Stomach smooth muscle (tissue), 2 donors: ENCODE results near the gene PRKACB.

Experiments used
- H3K27ac ChIP-seq: one replicate; pipeline ENCODE4 v1.7.0; 2013; ENCODE audit warnings: mild to moderate bottlenecking, low read length, inconsistent platforms
- H3K27me3 ChIP-seq, 2 donors: one replicate each; pipeline ENCODE4 v1.7.0; 2013; ENCODE audit warnings: low read length in 2 of 2; ENCODE audit not compliant: insufficient read depth in 2 of 2, control insufficient read depth in 1 of 2
- H3K36me3 ChIP-seq, 2 donors: one replicate each; pipeline ENCODE4 v1.7.0; 2013; ENCODE audit warnings: low read length in 2 of 2; ENCODE audit not compliant: control insufficient read depth in 2 of 2, insufficient read depth in 2 of 2
- H3K4me1 ChIP-seq: one replicate; pipeline ENCODE4 v1.7.0; 2013; ENCODE audit warnings: low read length; ENCODE audit not compliant: control insufficient read depth, insufficient read depth
- H3K4me3 ChIP-seq, 2 donors: one replicate each; pipeline ENCODE4 v1.7.0; 2013; ENCODE audit warnings: low read length in 2 of 2
- H3K9ac ChIP-seq, 2 donors: one replicate each; pipeline ENCODE4 v1.7.0; 2013; ENCODE audit warnings: low read length in 2 of 2, mild to moderate bottlenecking in 1 of 2
- H3K9me3 ChIP-seq, 2 donors: one replicate each; pipeline ENCODE4 v1.7.0; 2013; ENCODE audit warnings: low read length in 2 of 2; ENCODE audit not compliant: control insufficient read depth in 2 of 2
- donor health status: healthy.
- donor health status: Pancreatic carcinoma.

Gene PRKACB

DNA sequence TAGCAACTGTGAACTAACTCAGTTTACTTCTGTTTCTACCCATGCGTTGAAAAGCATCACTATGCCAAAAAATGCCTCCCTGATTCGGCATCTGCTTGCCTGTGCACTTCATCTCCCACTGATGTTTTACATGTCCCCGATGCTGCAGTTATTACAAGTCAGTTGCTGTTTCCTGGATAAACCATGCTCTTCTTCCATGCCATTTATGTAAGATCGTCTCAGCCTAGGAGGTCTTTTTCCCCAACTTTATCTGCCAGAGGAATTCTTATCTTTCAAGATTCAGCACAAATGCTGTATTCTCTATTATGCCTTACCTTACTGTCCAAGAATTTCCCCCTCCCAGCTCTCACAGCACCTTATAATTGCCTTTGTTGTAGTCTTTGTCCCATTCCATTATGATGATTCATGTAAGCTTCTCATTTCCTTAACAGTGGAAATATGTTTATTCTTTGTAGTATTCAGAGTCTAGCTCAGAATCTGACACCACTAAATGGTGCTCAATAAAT is 30.0 kb downstream of the PRKACB start:
- Histone ChIP-seq H3K36me3 (no peaks in the 10 kb centered on the region), H3K4me1 (no peaks in the 10 kb centered on the region), H3K27me3 (no peaks in the 10 kb centered on the region), H3K9ac (no peak overlapping the region), H3K27ac (no peak overlapping the region), H3K9me3 (no peaks in the 10 kb centered on the region), H3K4me3 (no peak overlapping the region)

DNA sequence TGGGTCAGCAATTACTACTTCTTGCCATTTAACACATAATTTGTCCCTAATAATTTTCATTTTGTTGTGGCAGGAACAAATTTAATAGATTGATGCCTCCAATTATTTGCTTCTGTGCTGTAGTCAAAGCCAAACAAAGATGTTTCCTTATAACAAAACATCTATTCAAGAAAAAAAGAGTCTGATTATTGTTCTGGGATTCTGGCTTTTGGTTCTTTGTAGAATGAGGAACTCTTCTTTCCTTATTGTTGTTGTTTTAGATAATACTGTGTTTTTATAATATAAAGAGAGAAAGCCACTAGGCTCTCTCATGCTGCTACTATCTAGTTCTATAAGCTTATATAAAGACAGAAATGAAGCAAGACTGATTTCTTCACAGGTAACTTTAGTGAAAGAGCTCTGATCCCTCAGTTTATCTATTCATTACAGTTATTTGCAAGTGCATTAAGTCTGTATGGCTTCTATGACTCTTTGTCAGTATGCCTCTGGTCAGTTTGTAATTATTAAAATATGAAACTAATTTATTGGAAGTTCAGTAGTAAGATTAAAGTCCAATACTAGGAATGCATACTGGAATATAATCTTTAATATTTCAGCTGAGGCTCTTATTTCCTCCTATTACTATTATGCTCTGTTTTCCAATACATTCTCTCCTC is 37.4 kb downstream of the PRKACB start:
- Histone ChIP-seq H3K27ac (no peak overlapping the region), H3K9me3 (no peaks in the 10 kb centered on the region), H3K27me3 (no peaks in the 10 kb centered on the region), H3K4me1 (no peaks in the 10 kb centered on the region), H3K4me3 (no peak overlapping the region), H3K9ac (no peak overlapping the region), H3K36me3 (peaks cover 0 to 4% of the 10 kb centered on the region in 2 donors)

DNA sequence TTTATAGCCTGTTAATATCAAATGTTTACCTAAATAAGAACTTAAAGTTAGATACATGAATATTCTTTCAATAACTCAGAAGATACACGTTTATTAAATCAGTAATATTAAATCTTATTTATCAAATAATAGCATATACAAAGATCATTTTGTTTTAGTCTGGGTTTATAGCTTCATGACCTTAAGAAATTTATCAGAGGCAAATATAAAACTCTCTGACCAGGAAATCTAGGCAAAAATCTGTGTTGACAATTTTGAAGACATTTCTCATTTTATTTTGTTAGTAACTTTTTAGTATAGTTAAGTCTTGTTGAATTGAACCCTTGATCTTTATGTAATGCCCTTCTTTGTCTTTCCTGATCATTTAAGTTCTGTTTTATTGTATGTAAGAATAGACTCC is 46.4 kb downstream of the PRKACB start:
- H3K36me3 ChIP-seq: peaks cover 7 to 17% of the 10 kb centered on the region in 2 donors
- no peak overlapping the region for H3K9ac ChIP-seq

DNA sequence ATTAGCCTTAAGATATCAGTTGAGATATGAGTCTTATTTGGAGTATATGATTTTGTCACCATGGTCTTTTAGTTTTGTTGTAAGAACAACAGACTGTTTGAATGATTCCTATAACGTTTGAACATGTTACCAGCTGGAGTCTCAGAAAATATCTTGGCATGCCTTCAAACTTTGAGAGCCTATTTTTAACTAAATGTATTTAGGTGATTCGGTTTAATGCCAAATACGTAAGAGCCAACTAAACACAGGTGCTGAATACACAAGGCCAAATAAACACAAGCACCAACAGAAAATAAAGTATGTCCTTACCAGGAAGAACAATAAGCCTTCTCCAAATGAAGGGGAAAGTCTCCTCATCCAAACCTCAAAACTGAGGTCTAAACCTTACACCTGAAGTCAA is 48.6 kb downstream of the PRKACB start:
- no peak overlapping the region for H3K9ac ChIP-seq
- no peak overlapping the region for H3K27ac ChIP-seq
- H3K4me1 ChIP-seq: no peaks in the 10 kb centered on the region
- H3K9me3 ChIP-seq: peaks cover 0 to 9% of the 10 kb centered on the region in 2 donors
- no peak overlapping the region for H3K4me3 ChIP-seq
- H3K36me3 ChIP-seq: peaks cover 10 to 15% of the 10 kb centered on the region in 2 donors
- H3K27me3 ChIP-seq: no peaks in the 10 kb centered on the region

More for the DNA sequence above, 46.4 kb downstream of the PRKACB start:
- H3K4me3 ChIP-seq: no peak overlapping the region
- H3K9me3 ChIP-seq: peaks cover 0 to 9% of the 10 kb centered on the region in 2 donors
- H3K4me1 ChIP-seq: no peaks in the 10 kb centered on the region
- no peak overlapping the region for H3K27ac ChIP-seq
- no peaks in the 10 kb centered on the region for H3K27me3 ChIP-seq

DNA sequence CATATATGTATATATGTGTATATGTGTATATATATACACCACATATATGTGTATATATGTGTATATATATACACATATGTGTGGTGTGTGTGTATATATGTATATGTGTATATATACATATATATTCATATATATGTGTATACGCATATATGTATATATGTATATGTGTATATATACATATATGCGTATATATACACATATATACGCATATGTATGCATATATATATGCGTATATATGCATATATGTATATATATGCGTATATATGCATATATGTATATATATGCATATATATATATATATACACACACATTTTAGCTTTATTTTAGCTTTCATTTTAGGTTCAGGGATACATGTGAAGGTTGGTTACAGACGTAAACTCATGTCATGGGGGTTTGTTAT is 54.8 kb downstream of the PRKACB start:
- Histone ChIP-seq H3K9me3 (no peaks in the 10 kb centered on the region), H3K9ac (no peak overlapping the region), H3K4me3 (no peak overlapping the region), H3K36me3 (peaks cover 2 to 16% of the 10 kb centered on the region in 2 donors), H3K27me3 (no peaks in the 10 kb centered on the region), H3K4me1 (no peaks in the 10 kb centered on the region), H3K27ac (no peak overlapping the region)

DNA sequence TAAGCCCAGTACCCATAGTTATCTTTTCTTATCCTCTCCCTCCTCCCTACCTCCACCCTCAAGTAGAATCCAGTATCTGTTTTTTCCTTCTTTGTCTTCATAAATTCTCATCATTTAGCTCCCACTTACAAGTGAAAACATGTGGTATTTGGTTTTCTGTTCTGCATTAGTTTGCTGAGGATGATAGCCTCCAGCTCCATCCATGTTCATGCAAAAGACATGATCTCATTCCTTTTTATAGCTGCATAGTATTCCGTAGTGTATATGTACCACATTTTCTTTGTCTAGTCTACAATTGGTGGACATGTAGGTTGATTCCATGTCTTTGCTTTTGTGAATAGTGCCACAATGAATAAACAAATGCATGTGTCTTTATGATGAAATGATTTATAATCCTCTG is 55.2 kb downstream of the PRKACB start:
- Histone ChIP-seq H3K36me3 (peaks cover 2 to 13% of the 10 kb centered on the region in 2 donors), H3K27me3 (no peaks in the 10 kb centered on the region), H3K9ac (no peak overlapping the region), H3K4me1 (no peaks in the 10 kb centered on the region), H3K4me3 (no peak overlapping the region), H3K9me3 (no peaks in the 10 kb centered on the region), H3K27ac (no peak overlapping the region)

DNA sequence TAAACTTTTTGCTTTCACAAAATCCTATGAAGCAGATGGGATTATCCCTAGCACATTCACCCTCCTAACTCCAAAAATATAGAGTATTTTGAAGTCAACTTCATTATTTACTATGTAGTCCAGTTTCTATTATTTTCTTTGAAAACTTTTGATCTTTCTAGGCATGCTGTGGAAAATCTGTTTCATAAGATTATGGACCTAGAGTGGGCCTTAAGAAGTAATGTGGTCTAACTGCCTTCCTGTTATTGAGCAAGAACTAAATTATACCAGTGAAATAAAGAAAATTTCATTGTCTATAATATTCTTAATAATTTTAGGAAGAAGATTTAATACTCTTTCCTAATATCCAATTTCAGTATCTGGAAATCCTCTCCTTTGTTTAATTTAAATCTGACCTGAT is 58.1 kb downstream of the PRKACB start:
- no peak overlapping the region for H3K27ac ChIP-seq
- no peaks in the 10 kb centered on the region for H3K27me3 ChIP-seq
- no peak overlapping the region for H3K4me3 ChIP-seq
- no peaks in the 10 kb centered on the region for H3K4me1 ChIP-seq
- H3K36me3 ChIP-seq: peaks cover 4 to 20% of the 10 kb centered on the region in 2 donors
- H3K9me3 ChIP-seq: no peaks in the 10 kb centered on the region
- H3K9ac ChIP-seq: no peak overlapping the region

DNA sequence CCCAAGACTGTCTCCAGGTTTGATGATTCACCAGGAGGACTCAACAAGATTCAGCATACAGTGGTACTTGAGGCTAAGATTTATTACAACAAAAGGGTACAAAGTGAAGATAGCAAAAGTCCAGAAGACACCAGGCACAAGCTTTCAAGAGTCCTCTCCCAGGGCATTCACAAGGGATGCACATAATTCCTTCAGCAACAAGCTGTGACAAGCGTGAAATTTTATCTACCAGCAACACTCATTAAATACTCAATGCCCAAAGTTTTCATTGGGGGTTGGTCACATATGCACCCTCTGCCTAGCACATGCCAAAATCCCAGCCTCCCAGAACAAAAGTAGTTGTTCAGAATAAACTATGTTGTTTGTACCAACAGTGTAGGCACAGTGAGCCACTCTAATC is 62.3 kb downstream of the PRKACB start:
- Histone ChIP-seq H3K9ac (no peak overlapping the region), H3K27ac (no peak overlapping the region), H3K9me3 (no peaks in the 10 kb centered on the region), H3K4me3 (no peak overlapping the region), H3K36me3 (peaks cover 3 to 11% of the 10 kb centered on the region in 2 donors), H3K4me1 (no peaks in the 10 kb centered on the region), H3K27me3 (no peaks in the 10 kb centered on the region)

DNA sequence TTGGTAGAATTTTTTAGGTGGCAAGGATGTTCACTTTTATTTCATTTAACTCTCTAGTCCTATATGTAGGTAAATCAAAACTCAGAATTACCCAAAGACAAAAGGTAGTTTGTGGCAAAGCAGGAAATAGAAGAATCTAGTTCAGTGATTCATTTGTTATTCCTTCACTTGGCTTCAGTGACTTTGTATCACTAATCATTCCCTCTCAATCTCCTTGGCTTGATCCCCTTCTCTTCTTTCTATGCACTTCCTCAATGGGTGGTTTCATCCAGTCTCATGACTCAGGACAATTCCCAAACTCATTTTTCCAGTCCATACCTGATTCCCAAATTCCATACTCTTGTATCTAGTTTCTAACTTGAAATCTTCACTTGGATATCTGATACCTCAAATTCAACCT is 64.9 kb downstream of the PRKACB start:
- Histone ChIP-seq H3K4me1 (no peaks in the 10 kb centered on the region), H3K27me3 (no peaks in the 10 kb centered on the region), H3K27ac (no peak overlapping the region), H3K9me3 (no peaks in the 10 kb centered on the region), H3K36me3 (peaks cover 3 to 11% of the 10 kb centered on the region in 2 donors), H3K9ac (no peak overlapping the region), H3K4me3 (no peak overlapping the region)

DNA sequence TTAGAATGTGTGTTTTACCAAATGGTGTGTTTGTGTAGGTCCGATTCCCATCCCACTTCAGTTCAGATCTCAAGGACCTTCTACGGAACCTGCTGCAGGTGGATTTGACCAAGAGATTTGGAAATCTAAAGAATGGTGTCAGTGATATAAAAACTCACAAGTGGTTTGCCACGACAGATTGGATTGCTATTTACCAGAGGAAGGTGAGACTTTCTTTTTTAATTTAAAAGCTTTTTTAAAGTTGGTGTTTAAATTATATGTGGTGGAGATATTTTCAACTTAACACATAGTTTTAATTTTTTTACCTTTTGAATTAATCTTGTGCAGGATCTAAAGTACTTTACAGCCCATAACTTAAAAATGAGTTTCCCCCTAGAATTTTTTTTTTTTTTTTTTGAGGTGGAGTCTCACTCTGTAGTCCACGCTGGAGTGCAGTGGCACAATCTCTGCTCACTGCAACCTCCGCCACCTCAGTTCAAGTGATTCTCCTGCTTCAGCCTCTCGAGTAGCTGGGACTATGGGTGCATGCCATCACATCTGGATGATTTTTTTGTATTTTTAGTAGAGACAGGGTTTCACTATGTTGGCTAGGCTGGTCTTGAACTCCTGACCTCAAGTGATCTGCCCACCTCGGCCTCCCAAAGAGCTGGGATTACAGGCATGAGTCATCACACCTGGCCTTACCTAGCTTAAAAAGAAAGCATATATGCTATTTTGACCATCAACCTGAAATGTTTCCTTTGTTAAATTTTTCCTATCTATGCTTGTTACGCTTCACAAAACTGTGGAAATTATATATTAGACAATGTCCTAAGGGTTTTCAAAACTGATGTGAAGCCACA is 70.3 kb downstream of the PRKACB start:
- Histone ChIP-seq H3K36me3 (peaks cover 0 to 10% of the 10 kb centered on the region in 2 donors), H3K27me3 (no peaks in the 10 kb centered on the region), H3K9ac (no peak overlapping the region), H3K27ac (no peak overlapping the region), H3K9me3 (no peaks in the 10 kb centered on the region), H3K4me3 (no peak overlapping the region), H3K4me1 (no peaks in the 10 kb centered on the region)

DNA sequence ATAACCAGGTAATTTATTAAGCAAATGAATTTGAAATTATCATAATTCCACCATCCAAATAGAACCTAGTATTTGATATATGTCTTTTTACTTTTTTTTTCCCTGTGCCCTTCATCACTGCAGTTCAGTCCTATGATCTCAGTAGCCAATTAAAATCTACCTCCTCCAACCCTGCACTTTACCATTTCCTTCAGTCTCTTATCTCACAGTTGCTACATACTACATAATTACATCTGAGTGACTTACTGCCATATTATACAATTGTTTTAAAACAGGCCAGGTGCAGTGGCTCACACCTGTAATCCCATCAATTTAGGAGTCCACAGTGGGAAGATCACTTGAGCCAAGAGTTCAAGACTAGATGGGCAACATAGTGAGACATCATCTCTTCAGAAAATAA is 73.2 kb downstream of the PRKACB start:
- Histone ChIP-seq H3K27ac (no peak overlapping the region), H3K4me3 (no peak overlapping the region), H3K27me3 (no peaks in the 10 kb centered on the region), H3K9ac (no peak overlapping the region), H3K9me3 (no peaks in the 10 kb centered on the region), H3K36me3 (peaks cover 3 to 10% of the 10 kb centered on the region in 2 donors), H3K4me1 (no peaks in the 10 kb centered on the region)
